Upper lobe of left lung (tissue), 6 donors: ENCODE data around the gene ATP2A3. TPM values are rescaled to one million over a fixed set of nuclear protein-coding genes. Genes with fewer than 3 reads are reported as not detected.

Experiments used
- ATAC-seq, 2 donors: fragments of 200-7000 bp; cut with Tn5 transposase; one replicate each; pipeline ENCODE4 v1.9.1; 2022; ENCODE audit warnings: mild to moderate bottlenecking in 2 of 2, moderate library complexity in 2 of 2; ENCODE audit not compliant: low FRiP score in 2 of 2
- DNase-seq, 2 donors: peaks; one replicate each; pipeline ENCODE4 v3.0.0-alpha.2; 2019 to 2020
- H3K27ac ChIP-seq, 4 donors: fragments of 200-600 bp; sonication (generic); one replicate each; pipeline ENCODE4 v1.5.1; 2016 to 2019
- H3K27me3 ChIP-seq, 4 donors: fragments of 200-600 bp; sonication (generic); one replicate each; pipeline ENCODE4 v1.5.1; 2017 to 2019
- H3K36me3 ChIP-seq, 4 donors: fragments of 200-600 bp; sonication (generic); one replicate each; pipeline ENCODE4 v1.5.1; 2016 to 2019
- H3K4me1 ChIP-seq, 4 donors: fragments of 200-600 bp; sonication (generic); one replicate each; pipeline ENCODE4 v1.5.1; 2018 to 2019
- H3K4me3 ChIP-seq, 4 donors: fragments of 200-600 bp; sonication (generic); one replicate each; pipeline ENCODE4 v1.5.1; 2017 to 2019; ENCODE audit warnings: mild to moderate bottlenecking in 2 of 4, moderate library complexity in 1 of 4
- H3K9me3 ChIP-seq, 4 donors: fragments of 200-600 bp; sonication (generic); one replicate each; pipeline ENCODE4 v1.5.1; 2018 to 2019
- EP300 ChIP-seq, 4 donors: sonication (generic); formaldehyde crosslinking; IDR thresholded peaks; one replicate each; pipeline ENCODE4 v1.5.1; 2017; ENCODE audit warnings: antibody characterized with exemption in 4 of 4, control low read depth in 2 of 4
- POLR2A ChIP-seq, 4 donors: fragments of 450-650 bp; IDR thresholded peaks; one replicate each; pipeline ENCODE4 v1.5.1; 2016 to 2017; ENCODE audit warnings: antibody characterized with exemption in 4 of 4, mild to moderate bottlenecking in 2 of 4
- POLR2AphosphoS5 ChIP-seq, 2 donors: sonication (generic); formaldehyde crosslinking; IDR thresholded peaks; one replicate each; pipeline ENCODE4 v1.5.1; 2017; ENCODE audit warnings: antibody characterized with exemption in 2 of 2
- WGBS, 2 donors: methylation state at CpG; one replicate each; pipeline ENCODE4 v1.1.5; 2017 to 2018; 5-methylcytosine and 5-hydroxymethylcytosine counted together
- total RNA-seq, 6 donors: library from RNA; depleted of rRNA in 4 of 6; stranded (reverse); fragments of >200 nt in 4 of 6; gene quantifications; one replicate each; pipeline versions ENCODE4 v1.1.0 to v1.2.1, GENCODE V29; 2016 to 2021
- TF ChIP-seq, protein P1 (sequence below), 6 experiments: fragments of 450-650 bp in 4 of 6; fragments of 200-600 bp in 2 of 6; sonication (generic) in 2 of 6; IDR thresholded peaks; one replicate each; pipeline ENCODE4 v1.5.1; 2016 to 2019; ENCODE audit warnings: antibody characterized with exemption in 6 of 6
- donor health status: DM: no; HTN: no; CAD: no; lungs with moderate emphysema.
- donor health status: DM: no; HTN: yes; CAD: no; lungs with severe emphysema.

ATP2A3 gene
- total RNA-seq, 6 donors from 2014 or later = 27.9 to 82.8 (median 41.4) TPM

DNA sequence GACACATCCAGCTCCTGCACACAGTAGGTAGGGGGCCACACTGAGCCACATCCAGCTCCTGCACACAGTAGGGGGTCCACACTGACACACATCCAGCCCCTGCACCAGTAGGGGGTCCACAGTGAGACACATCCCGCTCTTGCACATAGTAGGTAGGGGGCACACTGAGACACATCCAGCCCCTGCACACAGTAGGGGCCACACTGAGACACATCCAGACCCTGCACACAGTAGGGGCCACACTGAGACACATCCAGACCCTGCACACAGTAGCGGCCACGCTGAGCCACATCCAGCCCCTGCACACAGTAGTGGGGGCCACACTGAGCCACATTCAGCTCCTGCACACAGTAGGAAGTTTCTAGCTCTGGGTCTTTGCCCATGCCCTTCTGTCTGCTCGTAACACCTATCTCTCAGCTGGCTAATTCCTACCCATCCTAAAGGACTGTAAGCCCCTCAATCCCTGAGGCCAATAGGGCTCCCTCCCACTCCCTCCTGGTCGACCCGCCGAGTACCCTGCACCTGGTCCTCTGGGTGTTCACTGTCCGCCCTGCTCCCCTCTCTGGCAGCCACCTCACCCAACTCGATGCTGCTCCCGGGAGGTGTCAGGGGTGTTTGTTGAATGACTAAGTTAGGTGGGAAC lies 9.4 kb upstream of the ATP2A3 start:
- Histone ChIP-seq H3K27ac (peak overlapping the region; percentile 22 to 65 (median 54)), H3K9me3 (peaks cover 0 to 6% (median 3%) of the 10 kb centered on the region in 4 donors), H3K27me3 (no peaks in the 10 kb centered on the region), H3K4me3 (no peak overlapping the region), H3K4me1 (peaks cover 29 to 48% (median 41%) of the 10 kb centered on the region in 4 donors), H3K36me3 (no peaks in the 10 kb centered on the region)
- DNase-seq (no peak), ATAC-seq (no peak)
- TF ChIP-seq POLR2A (IDR thresholded peaks at IDR 0.05) (no peak), EP300 (IDR thresholded peaks at IDR 0.05) (no peak), POLR2AphosphoS5 (IDR thresholded peaks at IDR 0.05) (no peak)
- WGBS, 2 donors = 58 to 68% methylated on average over 9 to 10 of the region's 10 CpGs

DNA sequence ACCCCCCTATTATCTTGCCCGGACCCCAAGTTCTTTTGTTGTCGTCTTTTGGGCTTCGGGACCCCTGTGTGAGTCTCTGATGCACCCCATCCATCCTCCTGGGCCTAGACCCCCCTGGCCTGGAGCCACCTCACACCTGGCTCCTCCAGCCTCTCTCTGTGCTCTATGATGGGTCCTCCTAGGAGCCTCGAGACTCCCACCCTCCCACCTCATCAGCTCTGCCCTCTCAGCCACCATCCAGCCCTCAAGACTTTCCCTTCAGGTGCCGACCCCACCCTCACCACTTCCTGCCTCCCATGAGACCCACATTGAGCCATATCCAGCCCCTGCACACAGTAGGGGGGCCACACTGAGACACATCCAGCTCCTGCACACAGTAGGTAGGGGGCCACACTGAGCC lies 8.7 kb upstream of the ATP2A3 start:
- no peak overlapping the region for H3K4me3 ChIP-seq
- no peaks in the 10 kb centered on the region for H3K27me3 ChIP-seq
- H3K4me1 ChIP-seq = peaks cover 22 to 41% (median 35%) of the 10 kb centered on the region in 4 donors
- DNase-seq (no peak), ATAC-seq (no peak)
- H3K36me3 ChIP-seq = no peaks in the 10 kb centered on the region
- TF ChIP-seq POLR2AphosphoS5 (IDR thresholded peaks at IDR 0.05) (no peak), POLR2A (IDR thresholded peaks at IDR 0.05) (no peak), EP300 (IDR thresholded peaks at IDR 0.05) (no peak)
- TF ChIP-seq, protein P1, sequence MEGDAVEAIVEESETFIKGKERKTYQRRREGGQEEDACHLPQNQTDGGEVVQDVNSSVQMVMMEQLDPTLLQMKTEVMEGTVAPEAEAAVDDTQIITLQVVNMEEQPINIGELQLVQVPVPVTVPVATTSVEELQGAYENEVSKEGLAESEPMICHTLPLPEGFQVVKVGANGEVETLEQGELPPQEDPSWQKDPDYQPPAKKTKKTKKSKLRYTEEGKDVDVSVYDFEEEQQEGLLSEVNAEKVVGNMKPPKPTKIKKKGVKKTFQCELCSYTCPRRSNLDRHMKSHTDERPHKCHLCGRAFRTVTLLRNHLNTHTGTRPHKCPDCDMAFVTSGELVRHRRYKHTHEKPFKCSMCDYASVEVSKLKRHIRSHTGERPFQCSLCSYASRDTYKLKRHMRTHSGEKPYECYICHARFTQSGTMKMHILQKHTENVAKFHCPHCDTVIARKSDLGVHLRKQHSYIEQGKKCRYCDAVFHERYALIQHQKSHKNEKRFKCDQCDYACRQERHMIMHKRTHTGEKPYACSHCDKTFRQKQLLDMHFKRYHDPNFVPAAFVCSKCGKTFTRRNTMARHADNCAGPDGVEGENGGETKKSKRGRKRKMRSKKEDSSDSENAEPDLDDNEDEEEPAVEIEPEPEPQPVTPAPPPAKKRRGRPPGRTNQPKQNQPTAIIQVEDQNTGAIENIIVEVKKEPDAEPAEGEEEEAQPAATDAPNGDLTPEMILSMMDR (IDR thresholded peaks at IDR 0.05) = no peak
- WGBS, 2 donors = 67 to 70% methylated on average over 5 of the region's 5 CpGs
- peaks cover 0 to 6% (median 3%) of the 10 kb centered on the region in 4 donors for H3K9me3 ChIP-seq
- H3K27ac ChIP-seq = peak overlapping the region in 1 of 4 donors; percentile 65

DNA sequence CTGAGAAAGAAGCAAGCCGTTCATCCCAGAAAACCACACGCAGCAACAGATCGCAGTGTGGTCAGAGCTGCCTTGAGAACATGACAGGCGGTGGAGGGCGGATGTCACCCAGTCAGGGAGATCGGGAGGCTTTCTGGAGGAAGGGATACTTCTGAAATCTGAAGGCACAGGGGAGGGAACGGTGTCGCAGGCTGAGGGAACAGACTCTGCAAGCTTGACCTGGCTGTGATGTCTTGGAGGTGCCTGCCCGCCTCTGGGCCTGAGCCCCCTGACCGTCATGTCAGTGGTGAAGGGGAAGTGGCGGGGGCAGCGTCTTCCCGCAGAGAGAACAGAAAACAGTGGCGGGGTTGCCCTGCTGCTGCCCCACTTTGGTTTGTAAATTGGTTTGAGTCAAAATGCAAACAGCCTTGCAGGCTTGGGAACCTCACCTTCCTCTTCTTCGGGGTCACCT lies 8.1 kb upstream of the ATP2A3 start:
- Histone ChIP-seq H3K4me1 (peaks cover 16 to 35% (median 29%) of the 10 kb centered on the region in 4 donors), H3K36me3 (no peaks in the 10 kb centered on the region), H3K9me3 (peaks cover 0 to 6% (median 3%) of the 10 kb centered on the region in 4 donors), H3K27ac (no peak overlapping the region), H3K4me3 (no peak overlapping the region), H3K27me3 (no peaks in the 10 kb centered on the region)
- ATAC-seq = no peak
- no peak for TF ChIP-seq EP300 (IDR thresholded peaks at IDR 0.05)
- TF ChIP-seq POLR2AphosphoS5 (IDR thresholded peaks at IDR 0.05) = no peak
- TF ChIP-seq, protein P1 (IDR thresholded peaks at IDR 0.05) = no peak
- TF ChIP-seq POLR2A (IDR thresholded peaks at IDR 0.05) = no peak
- WGBS, 2 donors = 46 to 61% methylated on average over 15 of the region's 15 CpGs
- DNase-seq = no peak

- Histone ChIP-seq H3K27me3 (no peaks in the 10 kb centered on the region), H3K4me1 (peaks cover 1 to 19% (median 13%) of the 10 kb centered on the region in 4 donors), H3K4me3 (no peak overlapping the region), H3K27ac (no peak overlapping the region), H3K36me3 (no peaks in the 10 kb centered on the region), H3K9me3 (peaks cover 0 to 6% (median 3%) of the 10 kb centered on the region in 4 donors)
- no peak for DNase-seq
- no peak for ATAC-seq
- TF ChIP-seq EP300 (IDR thresholded peaks at IDR 0.05) (no peak), POLR2A (IDR thresholded peaks at IDR 0.05) (no peak), POLR2AphosphoS5 (IDR thresholded peaks at IDR 0.05) (no peak)
- TF ChIP-seq, protein P1 (IDR thresholded peaks at IDR 0.05) = no peak
- WGBS, 2 donors = 97 to 100% methylated on average over 6 of the region's 6 CpGs
Measured at GRCh38 chr17:3970668-3971067, 6.4 kb upstream of the ATP2A3 start.

DNA sequence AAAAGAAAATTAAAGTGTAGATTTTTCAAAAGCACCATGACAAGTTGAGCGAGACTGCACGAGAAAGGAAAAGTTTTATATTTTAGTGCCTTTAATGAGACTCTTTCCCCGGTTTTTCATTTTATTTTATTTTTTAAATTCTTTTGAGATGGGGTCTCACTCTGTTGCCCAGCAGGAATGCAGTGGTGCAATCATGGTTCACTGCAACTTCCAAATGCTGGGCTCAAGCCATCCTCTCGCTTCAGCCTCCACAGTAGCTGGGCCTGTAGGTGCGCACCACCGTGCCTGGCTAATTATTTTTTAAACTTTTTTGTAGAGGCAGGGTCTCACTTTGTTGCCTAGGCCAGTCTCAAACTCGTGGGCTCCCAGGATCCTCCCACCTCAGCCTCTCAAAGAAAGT lies 5.7 kb upstream of the ATP2A3 start:
- peaks cover 0 to 2% (median under 1%) of the 10 kb centered on the region in 4 donors for H3K9me3 ChIP-seq
- H3K27me3 ChIP-seq = no peaks in the 10 kb centered on the region
- no peaks in the 10 kb centered on the region for H3K36me3 ChIP-seq
- TF ChIP-seq POLR2A (IDR thresholded peaks at IDR 0.05) = no peak
- TF ChIP-seq, protein P1 (IDR thresholded peaks at IDR 0.05) = no peak
- TF ChIP-seq EP300 (IDR thresholded peaks at IDR 0.05) = no peak
- no peak for TF ChIP-seq POLR2AphosphoS5 (IDR thresholded peaks at IDR 0.05)
- no peak overlapping the region for H3K27ac ChIP-seq
- H3K4me3 ChIP-seq = no peak overlapping the region
- H3K4me1 ChIP-seq = peaks cover 8 to 25% (median 18%) of the 10 kb centered on the region in 4 donors
- ATAC-seq (no peak), DNase-seq (no peak)
- 92% methylated on average over 7 of the region's 7 CpGs for WGBS, 2 donors
